Measurements from ENCODE around the gene ABITRAM. TPM values are rescaled to one million over a fixed set of nuclear protein-coding genes. Genes with fewer than 3 reads are reported as not detected.

Gene ABITRAM
- total and polyA plus RNA-seq, 2 donors (not counting 3 experiments of a cell fraction or from before 2014, with no cell fraction given) = 8.8 to 10.6 TPM

GRCh38 chr9:108961151-108961550, 27.0 kb downstream of the ABITRAM start:
- H3K79me2 ChIP-seq (ENCODE audit: control insufficient read depth, insufficient read depth, low read length) = no peaks in the 10 kb centered on the region
- H2AFZ ChIP-seq (ENCODE audit: low read depth, low read length) = no peak overlapping the region
- FAIRE-seq (no peak), DNase-seq (ENCODE audit: low read depth, low spot score) (no peak)
- dilution Hi-C loops (cut with MboI; ENCODE audit: extremely low pct_ligation_motif_present, low sequenced_read_pairs) (no loop called here), intact Hi-C loops (cut with micrococcal nuclease) (no loop called here)
- TF ChIP-seq FOS (IDR thresholded peaks at IDR 0.05; ENCODE audit: borderline replicate concordance, insufficient read depth, low read length) (no peak), JUN (IDR thresholded peaks at IDR 0.05; ENCODE audit: borderline replicate concordance, insufficient read depth, insufficient read length, low read depth) (no peak), POLR2A (IDR thresholded peaks at IDR 0.05; ENCODE audit: low read depth, low read length) (no peak), POLR2AphosphoS5 (IDR thresholded peaks at IDR 0.05; ENCODE audit: insufficient read depth, low read depth, low read length) (no peak), MYC (IDR thresholded peaks at IDR 0.05; ENCODE audit: low read depth, low read length) (no peak), CTCF (IDR thresholded peaks at IDR 0.05; ENCODE audit: extremely low read depth in 1 of 2, insufficient read depth in 1 of 2, low read depth in 1 of 2, low read length in 2 of 2) (no peak), EZH2 (IDR thresholded peaks at IDR 0.05; ENCODE audit: borderline replicate concordance, low read depth, low read length, severe bottlenecking) (no peak), GATA2 (IDR thresholded peaks at IDR 0.05; ENCODE audit: insufficient read depth, insufficient read length, low read depth, low read length) (no peak)
- TF ChIP-seq, protein P1, sequence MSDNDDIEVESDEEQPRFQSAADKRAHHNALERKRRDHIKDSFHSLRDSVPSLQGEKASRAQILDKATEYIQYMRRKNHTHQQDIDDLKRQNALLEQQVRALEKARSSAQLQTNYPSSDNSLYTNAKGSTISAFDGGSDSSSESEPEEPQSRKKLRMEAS (IDR thresholded peaks at IDR 0.05; ENCODE audit: insufficient read depth, insufficient read length) = no peak
- H3K27ac ChIP-seq (ENCODE audit: insufficient read depth, low read depth, low read length) = no peak overlapping the region
- CTCF ChIA-PET = interaction anchor here (1.3 kb wide), 1 partner anchor 11 kb away, joined by 4 read pairs; no protein-coding TSS in a partner anchor
- H3K4me2 ChIP-seq (ENCODE audit: insufficient read depth, low read length) = no peak overlapping the region
- no peak overlapping the region for H3K4me3 ChIP-seq (replicated peaks in 1 of 3; ENCODE audit: insufficient read depth in 1 of 3, low read depth in 1 of 3, low read length in 3 of 3)
- no peaks in the 10 kb centered on the region for H3K27me3 ChIP-seq (ENCODE audit: control insufficient read depth in 2 of 2, insufficient read depth in 2 of 2, low read length in 2 of 2)
- no peaks in the 10 kb centered on the region for H3K9me1 ChIP-seq (replicated peaks; ENCODE audit: control insufficient read depth, extremely low read depth, insufficient read depth, low read length)
- POLR2A ChIA-PET = no interaction called here
- no peaks in the 10 kb centered on the region for H3K4me1 ChIP-seq (ENCODE audit: control insufficient read depth, extremely low read depth, insufficient read depth, low read length)
- no peaks in the 10 kb centered on the region for H3K9me3 ChIP-seq (replicated peaks; ENCODE audit: control insufficient read depth, insufficient read depth, low read length)
- peaks cover 3 to 4% of the 10 kb centered on the region in 2 experiments for H3K36me3 ChIP-seq (ENCODE audit: control insufficient read depth in 2 of 2, extremely low read depth in 1 of 2, insufficient read depth in 2 of 2, low read length in 2 of 2)
- H4K20me1 ChIP-seq (replicated peaks; ENCODE audit: control insufficient read depth, extremely low read depth, insufficient read depth, low read length) = no peaks in the 10 kb centered on the region
- no TSS peak for BruUV-seq (replicated peaks)
- no peak overlapping the region for H3K9ac ChIP-seq (replicated peaks; ENCODE audit: extremely low read depth, insufficient read depth, low read length)
